GM12892 (cell line): Measurements from ENCODE around the gene CEACAM1.

Experiments used
- POLR2A ChIP-seq: IDR thresholded peaks from 2 replicates; pipeline ENCODE4 v1.6.1; 2011; ENCODE audit warnings: low read depth, low read length, control low read depth
- POLR2AphosphoS5 ChIP-seq: IDR thresholded peaks from 2 replicates; pipeline ENCODE4 v1.6.1; 2011; ENCODE audit warnings: low read depth, low read length, control low read depth
- TAF1 ChIP-seq: IDR thresholded peaks from 2 replicates; pipeline ENCODE4 v1.6.1; 2011; ENCODE audit warnings: low read depth, mild to moderate bottlenecking, control low read depth, low read length, borderline replicate concordance

DNA sequence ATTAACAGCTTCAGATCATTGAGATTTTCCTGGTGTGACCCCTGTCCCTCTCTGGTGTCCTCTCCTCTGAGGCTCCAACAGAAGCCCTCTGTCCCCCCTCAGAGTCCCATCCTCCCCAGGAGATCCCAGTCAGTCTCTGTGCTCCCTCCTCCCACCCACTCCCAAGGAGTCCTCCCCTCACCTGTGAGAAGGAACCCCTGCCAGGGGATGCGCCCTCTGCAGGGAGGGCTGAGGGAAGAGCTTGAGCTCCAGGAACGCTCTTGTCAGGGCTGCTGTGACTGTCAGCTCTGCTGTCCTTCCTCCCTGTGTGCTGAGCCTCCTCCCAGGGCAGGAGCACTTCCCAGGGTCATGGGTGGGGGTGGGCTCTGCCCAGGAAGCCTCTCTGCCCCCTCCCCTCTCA lies 33.2 kb upstream of the CEACAM1 start:
- TF ChIP-seq POLR2A (no peak), POLR2AphosphoS5 (no peak), TAF1 (no peak)
